Measurements from ENCODE around the gene RARRES2.
"Not testable (repeated sequence)": the region's sequence is repeated elsewhere in the genome, so short reads cannot be mapped to it uniquely, and the experiment has no call there.

Gene RARRES2

GRCh38 chr7:150322114-150322832 lies 19.2 kb downstream of the RARRES2 start:
- no peak for DNase-seq (ENCODE audit: low read depth, low spot score)

GRCh38 chr7:150321788-150322113 lies 19.7 kb downstream of the RARRES2 start:
- no peak for DNase-seq (ENCODE audit: low read depth, low spot score)

GRCh38 chr7:150317748-150318444 lies 23.5 kb downstream of the RARRES2 start:
- DNase-seq (ENCODE audit: low read depth, low spot score), result no peak

GRCh38 chr7:150316987-150317386 lies 24.4 kb downstream of the RARRES2 start:
- not testable (repeated sequence) for DNase-seq (ENCODE audit: low read depth, low spot score)

DNA sequence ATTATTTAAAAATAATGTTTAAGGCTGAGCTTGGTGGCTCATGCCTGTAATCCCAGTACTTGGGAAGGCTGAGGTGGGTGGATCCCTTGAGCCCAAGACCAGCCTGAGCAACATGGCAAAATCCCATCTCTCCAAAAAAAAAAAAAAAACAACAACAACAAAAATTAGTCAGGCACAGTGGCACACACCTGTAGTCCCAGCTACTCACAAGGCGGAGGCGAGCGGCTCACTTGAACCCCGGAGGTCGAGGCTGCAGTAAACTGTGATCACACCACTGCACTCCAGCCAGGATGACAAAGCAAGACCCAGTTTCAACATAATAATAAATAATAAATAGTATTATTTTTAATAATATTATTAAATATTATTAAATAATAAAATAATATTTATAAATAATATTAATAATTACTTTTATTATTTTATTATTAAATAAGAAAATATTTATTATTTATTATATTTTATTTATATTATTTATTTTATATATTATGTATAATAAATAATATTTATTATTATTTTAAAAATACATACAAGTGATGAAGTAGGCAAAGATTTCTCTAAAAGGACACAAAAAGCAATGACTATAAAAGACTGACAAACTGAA lies 26.7 kb downstream of the RARRES2 start:
- DNase-seq (ENCODE audit: low read depth, low spot score), result no peak

DNA sequence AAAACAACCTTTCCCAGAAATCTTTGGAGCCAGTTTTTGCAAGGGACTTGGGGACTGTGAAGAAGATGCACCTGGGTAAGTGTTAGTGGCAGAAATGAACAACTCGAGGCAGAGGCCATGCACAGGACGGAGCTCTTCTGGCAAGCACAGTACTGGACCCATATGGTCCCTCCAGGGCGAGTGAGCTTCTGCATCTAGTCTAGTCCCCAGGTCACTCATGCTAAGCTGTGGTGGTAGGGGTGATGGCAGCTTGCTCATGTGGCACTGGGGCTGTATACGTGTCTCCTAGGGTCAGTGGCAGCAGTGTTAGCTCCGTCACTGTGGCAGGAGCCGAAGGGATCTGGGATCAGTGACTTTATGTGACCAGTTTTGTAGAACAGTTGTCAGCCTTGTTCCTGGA lies 27.6 kb downstream of the RARRES2 start:
- no peak for DNase-seq (ENCODE audit: low read depth, low spot score)

DNA sequence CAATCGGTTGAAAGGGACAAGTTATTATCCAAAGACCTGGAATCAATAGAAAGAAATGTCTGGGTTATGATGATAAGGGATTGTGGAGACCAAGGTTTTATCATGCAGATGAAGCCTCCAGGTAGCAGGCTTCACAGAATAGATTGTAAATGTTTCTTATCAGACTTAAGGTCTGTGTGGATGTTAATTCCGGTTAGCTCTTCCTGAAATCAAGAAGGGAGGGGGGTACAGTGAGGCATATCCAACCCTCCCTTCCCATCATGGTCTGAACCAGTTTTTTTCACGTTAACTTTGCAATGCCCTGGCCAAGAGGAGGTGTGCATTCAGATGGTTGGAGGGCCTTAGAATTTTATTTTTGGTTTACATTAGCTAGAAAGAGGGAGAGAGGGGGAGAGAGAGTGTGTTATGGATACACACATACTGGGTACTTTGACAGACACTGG lies 28.0 kb downstream of the RARRES2 start:
- DNase-seq (ENCODE audit: low read depth, low spot score), result no peak

GRCh38 chr7:150312649-150313366 lies 28.6 kb downstream of the RARRES2 start:
- not testable (repeated sequence) for DNase-seq (ENCODE audit: low read depth, low spot score)

DNA sequence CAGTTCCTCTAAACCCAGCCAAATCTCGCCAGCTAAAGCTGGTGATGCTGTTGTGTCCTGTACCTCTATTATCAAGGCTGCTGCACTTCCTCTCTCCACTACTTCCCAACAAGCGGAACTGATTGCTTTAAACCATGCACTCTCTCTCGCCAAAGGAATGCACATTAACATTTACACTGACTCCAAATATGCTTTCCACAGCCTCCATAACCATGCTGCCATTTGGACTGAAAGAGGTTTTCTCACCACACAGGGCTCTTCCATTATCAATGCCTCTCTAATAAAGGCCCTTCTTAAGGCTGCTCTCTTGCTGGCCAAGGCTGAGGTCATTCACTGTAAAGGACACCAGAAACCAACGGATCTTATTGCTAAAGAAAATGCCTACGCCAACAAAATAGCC lies 29.7 kb downstream of the RARRES2 start:
- no peak for DNase-seq (ENCODE audit: low read depth, low spot score)

- no peak for DNase-seq (ENCODE audit: low read depth, low spot score)
These were observed 30.3 kb downstream of the RARRES2 start for GRCh38 chr7:150311146-150311545.

GRCh38 chr7:150308575-150308974 lies 32.9 kb downstream of the RARRES2 start:
- DNase-seq (ENCODE audit: low read depth, low spot score), result no peak

GRCh38 chr7:150307904-150308303 lies 33.5 kb downstream of the RARRES2 start:
- DNase-seq (ENCODE audit: low read depth, low spot score), result no peak

- DNase-seq (ENCODE audit: low read depth, low spot score), result no peak
These were observed 34.3 kb downstream of the RARRES2 start for GRCh38 chr7:150307129-150307528.

DNA sequence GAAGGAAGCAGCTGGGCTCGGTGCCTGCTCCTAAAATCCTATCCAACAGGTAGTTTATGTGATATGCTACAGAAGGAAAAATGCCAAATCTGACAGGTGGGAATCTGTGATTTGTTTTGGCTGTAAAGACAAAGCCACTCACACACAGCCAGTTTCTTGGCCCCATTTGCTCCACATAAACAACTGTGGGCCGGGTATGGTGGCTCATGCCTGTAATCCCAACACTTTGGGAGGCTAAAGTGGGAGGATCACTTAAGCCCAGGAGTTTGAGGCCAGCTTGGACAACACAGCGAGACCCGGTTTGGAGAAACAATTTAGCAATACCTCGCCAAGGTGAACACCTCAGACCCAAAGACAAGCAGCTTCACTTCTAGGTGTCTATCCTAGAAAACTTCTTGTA lies 35.1 kb downstream of the RARRES2 start:
- DNase-seq (ENCODE audit: low read depth, low spot score), result not testable (repeated sequence)

- DNase-seq (ENCODE audit: low read depth, low spot score), result not testable (repeated sequence)
These were observed 35.5 kb downstream of the RARRES2 start for GRCh38 chr7:150305903-150306284.

DNA sequence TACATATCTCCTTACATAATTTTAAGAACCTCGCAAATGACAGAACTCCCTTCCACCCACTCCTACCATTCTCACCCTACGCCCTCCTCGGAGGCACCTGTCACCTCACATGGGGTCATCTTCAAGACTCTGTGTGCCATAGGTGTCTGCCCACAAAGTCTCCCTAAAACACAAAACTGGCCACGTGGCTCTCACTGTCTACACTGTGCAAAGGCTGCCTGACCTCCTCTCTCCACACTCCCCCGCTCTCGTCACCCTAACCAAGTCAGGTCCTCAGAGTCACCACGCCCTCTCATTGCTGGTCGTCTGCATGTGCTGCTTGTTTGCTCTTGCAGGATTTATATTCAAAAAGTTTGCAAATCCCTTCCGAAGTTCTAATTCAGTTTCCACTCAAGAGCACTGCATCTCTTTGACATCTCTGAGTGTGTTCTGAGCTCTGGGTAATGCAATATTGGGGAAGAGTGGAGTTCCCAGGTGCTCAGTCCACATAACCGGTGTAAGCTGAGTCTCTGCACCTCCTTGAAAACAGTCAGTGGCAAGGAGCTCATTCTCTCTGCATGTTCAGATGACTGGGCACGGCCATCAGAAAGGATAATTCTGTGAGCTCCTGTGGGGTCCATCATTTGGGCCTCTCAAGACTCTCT lies 36.0 kb downstream of the RARRES2 start:
- DNase-seq (ENCODE audit: low read depth, low spot score), result not testable (repeated sequence)

GRCh38 chr7:150304499-150305258 lies 36.8 kb downstream of the RARRES2 start:
- DNase-seq (ENCODE audit: low read depth, low spot score), result not testable (repeated sequence)

- DNase-seq (ENCODE audit: low read depth, low spot score), result not testable (repeated sequence)
These were observed 38.5 kb downstream of the RARRES2 start for GRCh38 chr7:150302908-150303310.

DNA sequence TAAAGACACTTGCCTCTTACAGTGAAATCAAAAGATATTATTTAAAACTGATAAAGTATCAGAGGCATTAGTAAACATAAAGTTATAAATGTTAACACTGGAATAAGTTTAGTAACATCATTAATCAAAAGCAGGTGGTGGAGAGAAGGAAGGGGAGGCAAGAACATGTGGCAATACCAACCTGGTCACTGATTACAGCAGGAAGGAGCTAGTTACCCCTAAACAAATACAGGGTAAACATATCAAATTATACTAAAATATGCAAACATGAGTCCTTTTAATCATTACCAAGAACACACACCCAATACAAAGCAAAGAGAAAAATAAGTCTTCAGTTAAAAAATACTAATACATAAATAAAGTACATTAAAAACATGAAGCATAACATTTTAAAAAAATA lies 43.5 kb downstream of the RARRES2 start:
- DNase-seq (ENCODE audit: low read depth, low spot score), result not testable (repeated sequence)

GRCh38 chr7:150296802-150297201 lies 44.6 kb downstream of the RARRES2 start:
- DNase-seq (ENCODE audit: low read depth, low spot score), result not testable (repeated sequence)

GRCh38 chr7:150295614-150296013 lies 45.8 kb downstream of the RARRES2 start:
- DNase-seq (ENCODE audit: low read depth, low spot score), result not testable (repeated sequence)

Data from brain pericyte (primary cell).